ENCODE results near the gene SLC34A1. TPM values are rescaled to one million over a fixed set of nuclear protein-coding genes. Genes with fewer than 3 reads are reported as not detected.
"Not testable (repeated sequence)": the region's sequence is repeated elsewhere in the genome, so short reads cannot be mapped to it uniquely, and the experiment has no call there.

SLC34A1 gene
- total RNA-seq, 1 experiment from 2014 or later = 0.28 TPM

DNA sequence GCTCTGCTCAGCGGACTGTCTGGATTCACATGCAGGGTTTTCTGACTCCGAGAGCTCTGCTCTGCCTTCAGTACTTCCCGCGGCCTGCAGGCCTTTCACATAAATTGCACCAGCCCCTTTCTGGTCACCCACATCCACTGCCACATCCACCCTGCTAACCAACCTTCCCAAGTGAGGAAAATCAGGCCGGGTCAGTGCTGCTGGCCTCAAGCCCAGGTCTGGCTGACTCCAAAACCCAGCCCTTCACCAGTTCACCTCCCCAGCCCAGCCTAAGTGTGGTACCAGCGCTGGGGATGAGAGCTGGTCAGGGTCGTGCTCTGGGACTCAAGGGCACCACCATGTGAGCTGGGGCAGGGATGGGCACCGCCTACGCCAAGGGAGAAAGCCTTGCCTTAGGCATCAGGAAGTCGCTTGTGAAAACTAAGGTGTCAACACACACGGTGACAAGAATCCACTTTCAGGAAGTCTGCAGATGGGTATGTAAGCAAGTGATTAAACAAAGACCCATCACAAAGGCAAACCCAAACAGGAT lies 45.1 kb upstream of the SLC34A1 start:
- intact Hi-C loops (cut with micrococcal nuclease; ENCODE audit: unreplicated experiment) = no loop called here
- Histone ChIP-seq H2AFZ (no peak overlapping the region), H3K4me2 (peak overlapping the region; percentile 16), H3K27ac (no peak overlapping the region; the same call in 1 of the 2 replicates), H3K9me3 (ENCODE audit: insufficient read depth, low read depth) (no peaks in the 10 kb centered on the region), H3K27me3 (ENCODE audit: insufficient read depth, low read depth) (no peaks in the 10 kb centered on the region), H3K4me1 (replicated peaks; ENCODE audit: insufficient read depth) (peaks cover 18% of the 10 kb centered on the region), H3K9me2 (ENCODE audit: insufficient read depth) (no peaks in the 10 kb centered on the region), H3K36me3 (ENCODE audit: low read depth) (peaks cover 20% of the 10 kb centered on the region), H3K4me3 (no peak overlapping the region), H4K20me1 (ENCODE audit: insufficient read depth) (peaks cover 28% of the 10 kb centered on the region), H3K79me2 (ENCODE audit: low read depth) (peaks cover 40% of the 10 kb centered on the region), H3F3A (ENCODE audit: insufficient read depth, low read depth) (peaks cover 20% of the 10 kb centered on the region)
- no TSS peak for BruUV-seq (replicated peaks)
- peak; percentile 70 to 91 for DNase-seq
- CTCF ChIA-PET = no interaction called here
- POLR2A ChIA-PET (ENCODE audit: unreplicated experiment) = no interaction called here
- TF ChIP-seq EZH2 (IDR thresholded peaks at IDR 0.05; ENCODE audit: low read depth) = no peak
- TF ChIP-seq, protein P1, sequence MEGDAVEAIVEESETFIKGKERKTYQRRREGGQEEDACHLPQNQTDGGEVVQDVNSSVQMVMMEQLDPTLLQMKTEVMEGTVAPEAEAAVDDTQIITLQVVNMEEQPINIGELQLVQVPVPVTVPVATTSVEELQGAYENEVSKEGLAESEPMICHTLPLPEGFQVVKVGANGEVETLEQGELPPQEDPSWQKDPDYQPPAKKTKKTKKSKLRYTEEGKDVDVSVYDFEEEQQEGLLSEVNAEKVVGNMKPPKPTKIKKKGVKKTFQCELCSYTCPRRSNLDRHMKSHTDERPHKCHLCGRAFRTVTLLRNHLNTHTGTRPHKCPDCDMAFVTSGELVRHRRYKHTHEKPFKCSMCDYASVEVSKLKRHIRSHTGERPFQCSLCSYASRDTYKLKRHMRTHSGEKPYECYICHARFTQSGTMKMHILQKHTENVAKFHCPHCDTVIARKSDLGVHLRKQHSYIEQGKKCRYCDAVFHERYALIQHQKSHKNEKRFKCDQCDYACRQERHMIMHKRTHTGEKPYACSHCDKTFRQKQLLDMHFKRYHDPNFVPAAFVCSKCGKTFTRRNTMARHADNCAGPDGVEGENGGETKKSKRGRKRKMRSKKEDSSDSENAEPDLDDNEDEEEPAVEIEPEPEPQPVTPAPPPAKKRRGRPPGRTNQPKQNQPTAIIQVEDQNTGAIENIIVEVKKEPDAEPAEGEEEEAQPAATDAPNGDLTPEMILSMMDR (conservative IDR thresholded peaks at IDR 0.05) = no peak

DNA sequence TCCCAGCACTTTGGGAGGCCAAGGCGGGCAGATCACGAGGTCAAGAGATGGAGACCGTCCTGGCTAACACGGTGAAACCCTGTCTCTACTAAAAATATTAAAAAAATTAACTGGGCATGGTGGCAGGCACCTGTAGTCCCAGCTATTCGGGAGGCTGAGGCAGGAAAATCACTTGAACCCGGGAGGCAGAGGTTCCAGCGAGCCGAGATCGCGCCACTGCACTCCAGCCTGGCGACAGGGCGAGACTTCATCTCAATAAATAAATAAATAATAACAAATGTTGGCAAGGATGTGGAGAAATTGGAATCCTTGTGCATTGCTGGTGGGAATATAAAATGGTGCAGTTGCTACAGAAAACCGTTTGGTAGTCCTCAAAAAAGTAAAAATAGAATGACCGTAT lies 41.2 kb upstream of the SLC34A1 start:
- Histone ChIP-seq H4K20me1 (ENCODE audit: insufficient read depth) (peaks cover 51% of the 10 kb centered on the region), H3K79me2 (ENCODE audit: low read depth) (peaks cover 71% of the 10 kb centered on the region), H3F3A (ENCODE audit: insufficient read depth, low read depth) (peaks cover 28% of the 10 kb centered on the region), H3K4me1 (replicated peaks; ENCODE audit: insufficient read depth) (peaks cover 18% of the 10 kb centered on the region)
- DNase-seq; H3K9me3 ChIP-seq (ENCODE audit: insufficient read depth, low read depth); H3K4me3 ChIP-seq; H3K27me3 ChIP-seq (ENCODE audit: insufficient read depth, low read depth); intact Hi-C loops (cut with micrococcal nuclease; ENCODE audit: unreplicated experiment); H2AFZ ChIP-seq; H3K4me2 ChIP-seq; H3K27ac ChIP-seq; BruUV-seq (replicated peaks); H3K36me3 ChIP-seq (ENCODE audit: low read depth); H3K9me2 ChIP-seq (ENCODE audit: insufficient read depth); POLR2A ChIA-PET (ENCODE audit: unreplicated experiment); CTCF ChIA-PET: not testable (repeated sequence)

DNA sequence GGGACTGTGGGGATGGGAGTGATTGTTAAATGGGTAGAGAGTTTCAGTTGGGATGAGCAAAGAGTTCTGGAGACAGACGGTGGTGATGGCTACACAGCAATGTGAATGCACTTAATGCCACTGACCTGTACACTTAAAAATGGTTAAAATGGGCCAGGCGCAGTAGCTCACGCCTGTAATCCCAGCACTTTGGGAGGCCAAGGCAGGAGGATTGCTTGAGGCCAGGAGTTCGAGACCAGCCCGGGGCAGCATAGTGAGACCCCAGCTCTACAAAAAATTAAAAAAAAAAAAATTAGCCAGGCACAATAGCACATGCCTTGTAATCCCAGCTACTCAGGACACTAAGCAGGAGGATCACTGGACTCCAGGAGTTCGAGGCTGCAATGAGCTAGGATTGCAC lies 40.5 kb upstream of the SLC34A1 start:
- ChIA-PET POLR2A (ENCODE audit: unreplicated experiment) (no interaction called here), CTCF (no interaction called here)
- Histone ChIP-seq H3K27me3 (ENCODE audit: insufficient read depth, low read depth) (no peaks in the 10 kb centered on the region), H3K79me2 (ENCODE audit: low read depth) (peaks cover 75% of the 10 kb centered on the region), H3K4me3 (no peak overlapping the region), H2AFZ (no peak overlapping the region), H3K27ac (no peak overlapping the region), H3K9me2 (ENCODE audit: insufficient read depth) (no peaks in the 10 kb centered on the region), H3K4me1 (replicated peaks; ENCODE audit: insufficient read depth) (peaks cover 17% of the 10 kb centered on the region), H3K36me3 (ENCODE audit: low read depth) (peaks cover 8% of the 10 kb centered on the region), H4K20me1 (ENCODE audit: insufficient read depth) (peaks cover 47% of the 10 kb centered on the region), H3K9me3 (ENCODE audit: insufficient read depth, low read depth) (no peaks in the 10 kb centered on the region), H3K4me2 (no peak overlapping the region), H3F3A (ENCODE audit: insufficient read depth, low read depth) (peaks cover 25% of the 10 kb centered on the region)
- TF ChIP-seq, protein P1 (conservative IDR thresholded peaks at IDR 0.05) = no peak
- no peak for TF ChIP-seq EZH2 (IDR thresholded peaks at IDR 0.05; ENCODE audit: low read depth)
- BruUV-seq (replicated peaks) = no TSS peak
- DNase-seq = no peak
- intact Hi-C loops (cut with micrococcal nuclease; ENCODE audit: unreplicated experiment) = no loop called here

DNA sequence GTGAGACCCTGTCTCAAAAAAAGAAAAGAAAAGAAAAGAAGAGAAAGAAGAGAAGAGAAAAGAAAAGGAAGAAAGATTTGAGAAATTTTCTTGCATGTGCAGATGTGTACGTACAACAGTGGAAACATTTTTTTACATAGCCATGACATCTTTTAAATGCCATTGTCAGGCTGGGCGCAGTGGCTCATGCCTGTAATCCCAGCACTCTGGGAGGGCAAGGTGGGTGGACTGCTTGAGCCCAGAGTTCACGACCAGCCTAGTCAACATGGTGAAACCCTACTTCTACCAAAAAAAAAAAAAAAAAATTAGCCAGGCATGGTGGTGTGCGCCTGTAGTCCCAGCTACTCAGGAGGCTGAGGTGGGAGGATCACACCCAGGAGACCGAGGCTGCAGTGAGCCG lies 39.3 kb upstream of the SLC34A1 start:
- Histone ChIP-seq H3F3A (ENCODE audit: insufficient read depth, low read depth) (peaks cover 14% of the 10 kb centered on the region), H3K4me1 (replicated peaks; ENCODE audit: insufficient read depth) (peaks cover 15% of the 10 kb centered on the region), H3K4me3 (no peak overlapping the region), H2AFZ (no peak overlapping the region), H4K20me1 (ENCODE audit: insufficient read depth) (peaks cover 37% of the 10 kb centered on the region), H3K79me2 (ENCODE audit: low read depth) (peaks cover 82% of the 10 kb centered on the region), H3K4me2 (no peak overlapping the region), H3K27me3 (ENCODE audit: insufficient read depth, low read depth) (no peaks in the 10 kb centered on the region), H3K27ac (no peak overlapping the region), H3K36me3 (ENCODE audit: low read depth) (peaks cover 13% of the 10 kb centered on the region), H3K9me2 (ENCODE audit: insufficient read depth) (no peaks in the 10 kb centered on the region), H3K9me3 (ENCODE audit: insufficient read depth, low read depth) (no peaks in the 10 kb centered on the region)
- BruUV-seq (replicated peaks) = no TSS peak
- intact Hi-C loops (cut with micrococcal nuclease; ENCODE audit: unreplicated experiment) = no loop called here
- DNase-seq = no peak
- CTCF ChIA-PET = interaction anchor here (0.7 kb wide), 1 partner anchor 71 kb away, joined by 6 read pairs; no protein-coding TSS in a partner anchor
- POLR2A ChIA-PET (ENCODE audit: unreplicated experiment) = no interaction called here
- no peak for TF ChIP-seq EZH2 (IDR thresholded peaks at IDR 0.05; ENCODE audit: low read depth)
- TF ChIP-seq, protein P1 (conservative IDR thresholded peaks at IDR 0.05) = no peak

Data from PC-9 (cell line).